SK-N-SH treated with all-trans-retinoic acid at 6 μM for 48 hours (cell line): Measurements from ENCODE around the gene COL9A3.

Source experiments
- ATAC-seq: fragments of 200-7000 bp; cut with Tn5 transposase; 3 replicates; pipeline ENCODE4 v1.9.1; 2020; ENCODE audit warnings: mild to moderate bottlenecking, moderate library complexity
- BACH2 ChIP-seq: fragments of 250-450 bp; sonication (Bioruptor Pico); IDR thresholded peaks from 2 replicates; pipeline ENCODE4 v1.9.0; 2021; ENCODE audit warnings: mild to moderate bottlenecking, borderline replicate concordance
- CSDC2 ChIP-seq: fragments of 250-450 bp; sonication (Bioruptor Pico); IDR thresholded peaks from 2 replicates; pipeline ENCODE4 v1.5.0; 2020; ENCODE audit warnings: mild to moderate bottlenecking, moderate library complexity
- ESRRG ChIP-seq: fragments of 250-450 bp; sonication (Bioruptor Pico); IDR thresholded peaks from 2 replicates; pipeline ENCODE4 v1.6.1; 2021; ENCODE audit warnings: mild to moderate bottlenecking
- ISL1 ChIP-seq: fragments of 250-450 bp; sonication (Bioruptor Pico); IDR thresholded peaks from 2 replicates; pipeline ENCODE4 v2.1.2; 2022; ENCODE audit warnings: mild to moderate bottlenecking, moderate library complexity
- OSR1 ChIP-seq: fragments of 250-450 bp; sonication (Bioruptor Pico); IDR thresholded peaks from 2 replicates; pipeline ENCODE4 v1.8.0; 2022; ENCODE audit warnings: moderate library complexity, mild to moderate bottlenecking, inconsistent platforms
- PPARA ChIP-seq: fragments of 250-450 bp; sonication (Bioruptor Pico); IDR thresholded peaks from 2 replicates; pipeline ENCODE4 v1.5.0; 2020; ENCODE audit warnings: mild to moderate bottlenecking, borderline replicate concordance
- RARB ChIP-seq: fragments of 250-450 bp; sonication (Bioruptor Pico); IDR thresholded peaks from 2 replicates; pipeline ENCODE4 v1.8.0; 2021; ENCODE audit warnings: mild to moderate bottlenecking, moderate library complexity
- SNAI2 ChIP-seq: fragments of 250-450 bp; sonication (Bioruptor Pico); IDR thresholded peaks from 2 replicates; pipeline ENCODE4 v1.5.0; 2020; ENCODE audit warnings: mild to moderate bottlenecking, moderate library complexity
- TCF4 ChIP-seq: fragments of 250-450 bp; sonication (Bioruptor Pico); IDR thresholded peaks from 2 replicates; pipeline ENCODE4 v1.8.0; 2021; ENCODE audit warnings: mild to moderate bottlenecking, moderate library complexity, borderline replicate concordance
- ZC3H10 ChIP-seq: fragments of 250-450 bp; sonication (Bioruptor Pico); IDR thresholded peaks from 2 replicates; pipeline ENCODE4 v1.5.1; 2021; ENCODE audit warnings: mild to moderate bottlenecking, moderate library complexity
- ZFP3 ChIP-seq: fragments of 250-450 bp; sonication (Bioruptor Pico); IDR thresholded peaks from 2 replicates; pipeline ENCODE4 v1.5.0; 2020; ENCODE audit warnings: mild to moderate bottlenecking, moderate library complexity
- ZFP30 ChIP-seq: fragments of 450-650 bp; formaldehyde crosslinking; IDR thresholded peaks from 2 replicates; pipeline ENCODE4 v1.5.0; 2022; ENCODE audit warnings: mild to moderate bottlenecking, moderate library complexity
- ZNF565 ChIP-seq: fragments of 450-650 bp; formaldehyde crosslinking; conservative IDR thresholded peaks from 2 replicates; pipeline ENCODE4 v1.5.0; 2020; ENCODE audit warnings: low read depth, mild to moderate bottlenecking, moderate library complexity
- ZNF70 ChIP-seq: fragments of 450-650 bp; formaldehyde crosslinking; IDR thresholded peaks from 2 replicates; pipeline ENCODE4 v1.5.0; 2020; ENCODE audit warnings: mild to moderate bottlenecking, moderate library complexity
- ZNF8 ChIP-seq: fragments of 450-650 bp; formaldehyde crosslinking; IDR thresholded peaks from 2 replicates; pipeline ENCODE4 v1.5.0; 2020; ENCODE audit warnings: mild to moderate bottlenecking, moderate library complexity
- TF ChIP-seq, protein P1 (sequence below): fragments of 250-450 bp; sonication (Bioruptor Pico); IDR thresholded peaks from 2 replicates; pipeline ENCODE4 v1.8.0; 2021; ENCODE audit warnings: low read depth, mild to moderate bottlenecking, moderate library complexity, borderline replicate concordance
- TF ChIP-seq, protein P2 (sequence below): fragments of 250-450 bp; sonication (Bioruptor Pico); IDR thresholded peaks from 2 replicates; pipeline ENCODE4 v1.5.1; 2021; ENCODE audit warnings: mild to moderate bottlenecking, moderate library complexity
- TF ChIP-seq, protein P3 (sequence below): fragments of 250-450 bp; sonication (Bioruptor Pico); IDR thresholded peaks from 2 replicates; pipeline ENCODE4 v1.8.0; 2020; ENCODE audit warnings: mild to moderate bottlenecking, moderate library complexity, borderline replicate concordance
- TF ChIP-seq, protein P4 (sequence below): fragments of 250-450 bp; sonication (Bioruptor Pico); IDR thresholded peaks from 2 replicates; pipeline ENCODE4 v1.5.1; 2020; ENCODE audit warnings: low read depth, mild to moderate bottlenecking, moderate library complexity
- TF ChIP-seq, protein P5 (sequence below): fragments of 250-450 bp; sonication (Bioruptor Pico); IDR thresholded peaks from 2 replicates; pipeline ENCODE4 v1.5.0; 2020; ENCODE audit warnings: mild to moderate bottlenecking, moderate library complexity

The COL9A3 gene

DNA sequence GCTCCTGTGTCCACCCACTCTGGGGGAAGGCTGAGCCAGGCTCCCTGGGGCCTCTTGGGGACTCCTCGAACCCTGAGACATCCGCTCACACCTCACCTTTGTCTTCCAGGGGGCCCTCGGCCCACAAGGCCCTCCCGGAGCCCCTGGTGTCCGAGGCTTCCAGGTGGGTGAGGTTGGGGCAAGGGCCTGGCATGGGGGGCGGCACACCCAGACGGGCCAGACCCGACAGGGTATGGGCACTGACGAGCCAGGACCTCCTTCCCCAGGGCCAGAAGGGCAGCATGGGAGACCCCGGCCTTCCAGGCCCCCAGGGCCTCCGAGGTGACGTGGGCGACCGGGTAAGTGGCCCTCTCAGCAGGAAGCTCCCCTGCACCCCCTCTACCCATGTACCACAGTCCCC is 13.4 kb downstream of the COL9A3 start:
- no peak for TF ChIP-seq ZNF565 (CRISPR knock-in tag)
- TF ChIP-seq PPARA = no peak
- no peak for TF ChIP-seq ESRRG
- no peak for TF ChIP-seq ZFP30
- TF ChIP-seq TCF4 (CRISPR knock-in tag) = no peak
- TF ChIP-seq, protein P1, sequence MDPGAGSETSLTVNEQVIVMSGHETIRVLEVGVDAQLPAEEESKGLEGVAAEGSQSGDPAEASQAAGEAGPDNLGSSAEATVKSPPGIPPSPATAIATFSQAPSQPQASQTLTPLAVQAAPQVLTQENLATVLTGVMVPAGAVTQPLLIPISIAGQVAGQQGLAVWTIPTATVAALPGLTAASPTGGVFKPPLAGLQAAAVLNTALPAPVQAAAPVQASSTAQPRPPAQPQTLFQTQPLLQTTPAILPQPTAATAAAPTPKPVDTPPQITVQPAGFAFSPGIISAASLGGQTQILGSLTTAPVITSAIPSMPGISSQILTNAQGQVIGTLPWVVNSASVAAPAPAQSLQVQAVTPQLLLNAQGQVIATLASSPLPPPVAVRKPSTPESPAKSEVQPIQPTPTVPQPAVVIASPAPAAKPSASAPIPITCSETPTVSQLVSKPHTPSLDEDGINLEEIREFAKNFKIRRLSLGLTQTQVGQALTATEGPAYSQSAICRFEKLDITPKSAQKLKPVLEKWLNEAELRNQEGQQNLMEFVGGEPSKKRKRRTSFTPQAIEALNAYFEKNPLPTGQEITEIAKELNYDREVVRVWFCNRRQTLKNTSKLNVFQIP (CRISPR knock-in tag) = no peak
- TF ChIP-seq SNAI2 (CRISPR knock-in tag) = no peak
- TF ChIP-seq RARB (CRISPR knock-in tag) = no peak
- TF ChIP-seq, protein P2, sequence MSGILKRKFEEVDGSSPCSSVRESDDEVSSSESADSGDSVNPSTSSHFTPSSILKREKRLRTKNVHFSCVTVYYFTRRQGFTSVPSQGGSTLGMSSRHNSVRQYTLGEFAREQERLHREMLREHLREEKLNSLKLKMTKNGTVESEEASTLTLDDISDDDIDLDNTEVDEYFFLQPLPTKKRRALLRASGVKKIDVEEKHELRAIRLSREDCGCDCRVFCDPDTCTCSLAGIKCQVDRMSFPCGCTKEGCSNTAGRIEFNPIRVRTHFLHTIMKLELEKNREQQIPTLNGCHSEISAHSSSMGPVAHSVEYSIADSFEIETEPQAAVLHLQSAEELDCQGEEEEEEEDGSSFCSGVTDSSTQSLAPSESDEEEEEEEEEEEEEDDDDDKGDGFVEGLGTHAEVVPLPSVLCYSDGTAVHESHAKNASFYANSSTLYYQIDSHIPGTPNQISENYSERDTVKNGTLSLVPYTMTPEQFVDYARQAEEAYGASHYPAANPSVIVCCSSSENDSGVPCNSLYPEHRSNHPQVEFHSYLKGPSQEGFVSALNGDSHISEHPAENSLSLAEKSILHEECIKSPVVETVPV (CRISPR knock-in tag) = no peak
- TF ChIP-seq, protein P3, sequence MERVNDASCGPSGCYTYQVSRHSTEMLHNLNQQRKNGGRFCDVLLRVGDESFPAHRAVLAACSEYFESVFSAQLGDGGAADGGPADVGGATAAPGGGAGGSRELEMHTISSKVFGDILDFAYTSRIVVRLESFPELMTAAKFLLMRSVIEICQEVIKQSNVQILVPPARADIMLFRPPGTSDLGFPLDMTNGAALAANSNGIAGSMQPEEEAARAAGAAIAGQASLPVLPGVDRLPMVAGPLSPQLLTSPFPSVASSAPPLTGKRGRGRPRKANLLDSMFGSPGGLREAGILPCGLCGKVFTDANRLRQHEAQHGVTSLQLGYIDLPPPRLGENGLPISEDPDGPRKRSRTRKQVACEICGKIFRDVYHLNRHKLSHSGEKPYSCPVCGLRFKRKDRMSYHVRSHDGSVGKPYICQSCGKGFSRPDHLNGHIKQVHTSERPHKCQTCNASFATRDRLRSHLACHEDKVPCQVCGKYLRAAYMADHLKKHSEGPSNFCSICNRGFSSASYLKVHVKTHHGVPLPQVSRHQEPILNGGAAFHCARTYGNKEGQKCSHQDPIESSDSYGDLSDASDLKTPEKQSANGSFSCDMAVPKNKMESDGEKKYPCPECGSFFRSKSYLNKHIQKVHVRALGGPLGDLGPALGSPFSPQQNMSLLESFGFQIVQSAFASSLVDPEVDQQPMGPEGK (CRISPR knock-in tag) = no peak
- no peak for TF ChIP-seq BACH2 (CRISPR knock-in tag)
- ATAC-seq = no peak

DNA sequence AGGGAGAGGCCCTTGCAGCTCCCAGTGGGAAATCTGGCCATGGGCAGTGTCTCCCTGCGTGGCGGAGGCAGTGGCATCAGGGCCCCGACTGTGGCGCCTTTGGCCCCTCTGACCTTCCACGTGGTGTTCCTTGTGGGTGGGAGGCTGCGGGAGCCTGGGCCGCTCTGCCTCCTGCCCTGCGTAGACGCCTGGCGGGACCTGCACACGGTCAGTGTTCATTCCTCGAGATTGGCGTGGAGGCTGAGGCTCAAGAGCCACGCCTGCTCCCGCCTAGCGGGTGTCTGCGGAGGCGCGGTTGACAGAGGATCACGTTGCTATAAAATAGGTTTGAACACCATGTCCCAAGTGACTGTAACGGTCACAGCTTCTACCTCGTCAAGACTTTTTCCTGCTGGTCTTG is 14.0 kb downstream of the COL9A3 start:
- TF ChIP-seq ISL1 (no peak), TCF4 (CRISPR knock-in tag) (no peak), ZNF565 (CRISPR knock-in tag) (no peak)
- TF ChIP-seq, protein P3 (CRISPR knock-in tag) = no peak
- TF ChIP-seq, protein P2 (CRISPR knock-in tag) = no peak
- no peak for ATAC-seq

DNA sequence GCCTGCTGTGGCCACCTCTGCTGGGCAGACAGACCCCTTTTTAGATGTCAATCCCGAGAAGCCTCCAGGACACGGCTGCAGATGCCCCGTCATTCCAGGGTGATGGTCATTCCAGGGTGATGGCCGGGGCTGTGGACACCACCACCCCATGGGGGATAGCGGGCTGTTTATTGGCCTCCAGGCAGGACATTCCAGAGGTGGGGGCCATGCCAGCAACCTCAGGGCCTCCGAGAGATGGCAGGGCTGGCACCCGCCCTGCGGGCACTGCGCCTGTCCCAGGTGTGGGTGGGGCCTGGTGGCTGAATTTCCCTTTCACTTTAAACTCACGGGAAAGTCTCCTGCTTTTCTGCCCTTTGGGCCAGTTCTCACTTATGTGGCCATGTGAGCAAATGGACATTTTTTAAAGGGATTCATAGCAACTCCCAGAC is 14.5 kb downstream of the COL9A3 start:
- no peak for ATAC-seq
- TF ChIP-seq ZFP3 (CRISPR knock-in tag) = no peak
- no peak for TF ChIP-seq ISL1
- TF ChIP-seq RARB (CRISPR knock-in tag) = no peak
- TF ChIP-seq, protein P4, sequence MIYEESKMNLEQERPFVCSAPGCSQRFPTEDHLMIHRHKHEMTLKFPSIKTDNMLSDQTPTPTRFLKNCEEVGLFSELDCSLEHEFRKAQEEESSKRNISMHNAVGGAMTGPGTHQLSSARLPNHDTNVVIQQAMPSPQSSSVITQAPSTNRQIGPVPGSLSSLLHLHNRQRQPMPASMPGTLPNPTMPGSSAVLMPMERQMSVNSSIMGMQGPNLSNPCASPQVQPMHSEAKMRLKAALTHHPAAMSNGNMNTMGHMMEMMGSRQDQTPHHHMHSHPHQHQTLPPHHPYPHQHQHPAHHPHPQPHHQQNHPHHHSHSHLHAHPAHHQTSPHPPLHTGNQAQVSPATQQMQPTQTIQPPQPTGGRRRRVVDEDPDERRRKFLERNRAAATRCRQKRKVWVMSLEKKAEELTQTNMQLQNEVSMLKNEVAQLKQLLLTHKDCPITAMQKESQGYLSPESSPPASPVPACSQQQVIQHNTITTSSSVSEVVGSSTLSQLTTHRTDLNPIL (CRISPR knock-in tag) = no peak
- TF ChIP-seq OSR1 (CRISPR knock-in tag) = no peak
- TF ChIP-seq, protein P3 (CRISPR knock-in tag) = no peak
- no peak for TF ChIP-seq ZC3H10
- no peak for TF ChIP-seq CSDC2
- no peak for TF ChIP-seq SNAI2 (CRISPR knock-in tag)
- no peak for TF ChIP-seq BACH2 (CRISPR knock-in tag)
- TF ChIP-seq ZNF565 (CRISPR knock-in tag) = no peak
- no peak for TF ChIP-seq ESRRG
- no peak for TF ChIP-seq ZNF8 (CRISPR knock-in tag)
- no peak for TF ChIP-seq ZNF70 (CRISPR knock-in tag)
- TF ChIP-seq TCF4 (CRISPR knock-in tag) = no peak
- TF ChIP-seq, protein P5, sequence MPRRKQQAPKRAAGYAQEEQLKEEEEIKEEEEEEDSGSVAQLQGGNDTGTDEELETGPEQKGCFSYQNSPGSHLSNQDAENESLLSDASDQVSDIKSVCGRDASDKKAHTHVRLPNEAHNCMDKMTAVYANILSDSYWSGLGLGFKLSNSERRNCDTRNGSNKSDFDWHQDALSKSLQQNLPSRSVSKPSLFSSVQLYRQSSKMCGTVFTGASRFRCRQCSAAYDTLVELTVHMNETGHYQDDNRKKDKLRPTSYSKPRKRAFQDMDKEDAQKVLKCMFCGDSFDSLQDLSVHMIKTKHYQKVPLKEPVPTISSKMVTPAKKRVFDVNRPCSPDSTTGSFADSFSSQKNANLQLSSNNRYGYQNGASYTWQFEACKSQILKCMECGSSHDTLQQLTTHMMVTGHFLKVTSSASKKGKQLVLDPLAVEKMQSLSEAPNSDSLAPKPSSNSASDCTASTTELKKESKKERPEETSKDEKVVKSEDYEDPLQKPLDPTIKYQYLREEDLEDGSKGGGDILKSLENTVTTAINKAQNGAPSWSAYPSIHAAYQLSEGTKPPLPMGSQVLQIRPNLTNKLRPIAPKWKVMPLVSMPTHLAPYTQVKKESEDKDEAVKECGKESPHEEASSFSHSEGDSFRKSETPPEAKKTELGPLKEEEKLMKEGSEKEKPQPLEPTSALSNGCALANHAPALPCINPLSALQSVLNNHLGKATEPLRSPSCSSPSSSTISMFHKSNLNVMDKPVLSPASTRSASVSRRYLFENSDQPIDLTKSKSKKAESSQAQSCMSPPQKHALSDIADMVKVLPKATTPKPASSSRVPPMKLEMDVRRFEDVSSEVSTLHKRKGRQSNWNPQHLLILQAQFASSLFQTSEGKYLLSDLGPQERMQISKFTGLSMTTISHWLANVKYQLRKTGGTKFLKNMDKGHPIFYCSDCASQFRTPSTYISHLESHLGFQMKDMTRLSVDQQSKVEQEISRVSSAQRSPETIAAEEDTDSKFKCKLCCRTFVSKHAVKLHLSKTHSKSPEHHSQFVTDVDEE (CRISPR knock-in tag) = no peak
- TF ChIP-seq, protein P2 (CRISPR knock-in tag) = no peak
